HG03575 (cell line): ENCODE results near the gene BBLN.

Experiments used
- ATAC-seq: cut with Tn5 transposase; IDR thresholded peaks from one replicate; pipeline ENCODE4 v1.9.1; 2021; ENCODE audit not compliant: unreplicated experiment, insufficient number of reproducible peaks, low FRiP score; ENCODE audit errors: extremely low read depth

BBLN gene

GRCh38 chr9:128142596-128142995 lies 17.5 kb upstream of the BBLN start:
- no peak for ATAC-seq

GRCh38 chr9:128143525-128144238 lies 16.4 kb upstream of the BBLN start:
- ATAC-seq, result no peak

GRCh38 chr9:128144239-128145181 lies 15.6 kb upstream of the BBLN start:
- no peak for ATAC-seq

GRCh38 chr9:128145536-128145935 lies 14.5 kb upstream of the BBLN start:
- no peak for ATAC-seq

GRCh38 chr9:128145951-128146351 lies 14.1 kb upstream of the BBLN start:
- no peak for ATAC-seq

GRCh38 chr9:128146591-128147120 lies 13.4 kb upstream of the BBLN start:
- no peak for ATAC-seq

GRCh38 chr9:128148509-128149000 lies 11.5 kb upstream of the BBLN start:
- no peak for ATAC-seq

- ATAC-seq, result no peak
Measured at GRCh38 chr9:128149001-128149701, 10.9 kb upstream of the BBLN start, which contains the start of gene LCN2. TSS of gene LCN2 (plus strand) at chr9:128149453. CDS start at chr9:128149526, 73 bp downstream.

- ATAC-seq, result no peak
Measured at GRCh38 chr9:128149951-128150593, 10.0 kb upstream of the BBLN start.

GRCh38 chr9:128150594-128151308 lies 9.3 kb upstream of the BBLN start:
- ATAC-seq, result no peak

- ATAC-seq, result no peak
Measured at GRCh38 chr9:128151309-128152132, 8.5 kb upstream of the BBLN start.

GRCh38 chr9:128152133-128153059 lies 7.7 kb upstream of the BBLN start:
- no peak for ATAC-seq

GRCh38 chr9:128153060-128153946 lies 6.8 kb upstream of the BBLN start:
- ATAC-seq, result no peak

- no peak for ATAC-seq
Measured at GRCh38 chr9:128153947-128154695, 5.9 kb upstream of the BBLN start.
